ENCODE data around the gene BCL3. TPM values are rescaled to one million over a fixed set of nuclear protein-coding genes. Genes with fewer than 3 reads are reported as not detected.
A peak's percentile ranks its signal among the peaks of the same experiment; 100 is the strongest.

The BCL3 gene
- total and polyA plus RNA-seq, 2 of the 4 experiments (the other 2 are of a cell fraction) = 1.6 to 26.0 TPM

GRCh38 chr19:44753932-44754749 lies 5.6 kb downstream of the BCL3 start:
- WGBS, 2 experiments (ENCODE audit: extremely low coverage in 2 of 2, insufficient read length in 1 of 2) = 0% methylated on average over 1 of the region's 33 CpGs; no CpG with 5 or more reads in 1 of the 2 experiments
- no TSS peak for BruUV-seq (replicated peaks)
- Histone ChIP-seq H2BK15ac (ENCODE audit: low read depth, low read length) (peak overlapping the region; percentile 86; the same call in 2 of the 3 replicates), H3K18ac (ENCODE audit: low read depth, low read length) (peak overlapping the region; percentile 78), H3K9ac (ENCODE audit: low read depth, low read length) (peak overlapping the region; percentile 66), H3K56ac (ENCODE audit: extremely low read depth, insufficient read depth, low read length) (peak overlapping the region; percentile 92), H4K91ac (ENCODE audit: insufficient read depth, low read depth, low read length) (peak overlapping the region; percentile 96), H2AK9ac (replicated peaks; ENCODE audit: low read depth, low read length, poor library complexity) (peak overlapping the region; percentile 97), H2BK5ac (ENCODE audit: low read depth, low read length, poor library complexity, severe bottlenecking) (peak overlapping the region; percentile 80), H3K9me3 (ENCODE audit: control insufficient read depth, insufficient read depth, low read length) (no peaks in the 10 kb centered on the region), H3K4ac (ENCODE audit: low read depth, low read length) (peak overlapping the region; percentile 98), H3K36me3 (ENCODE audit: control insufficient read depth, insufficient read depth, low read length) (peaks cover 56% of the 10 kb centered on the region), H4K20me1 (ENCODE audit: insufficient read depth, low read length) (peaks cover 36% of the 10 kb centered on the region), H3K79me1 (ENCODE audit: low read depth in 1 of 2, low read length in 2 of 2) (peaks cover 31 to 80% of the 10 kb centered on the region in 2 experiments), H2AFZ (replicated peaks; ENCODE audit: low read length, poor library complexity) (peak overlapping the region; percentile 78), H3K4me3 (ENCODE audit: insufficient read depth, low read depth, low read length) (peak overlapping the region; percentile 38), H3K27ac (ENCODE audit: insufficient read depth, low read length) (peak overlapping the region; percentile 85), H3K14ac (replicated peaks; ENCODE audit: low read depth, low read length) (peak overlapping the region; percentile 97), H3K23ac (ENCODE audit: low read depth, low read length) (peak overlapping the region; percentile 99), H3K9me1 (ENCODE audit: insufficient read depth, low read length) (peaks cover 16% of the 10 kb centered on the region), H3K4me2 (ENCODE audit: low read depth, low read length) (peak overlapping the region; percentile 85), H4K5ac (ENCODE audit: low read depth, low read length) (peak overlapping the region; percentile 73), H2BK20ac (ENCODE audit: low read depth, low read length) (peak overlapping the region; percentile 94), H4K8ac (ENCODE audit: low read depth in 2 of 2, low read length in 2 of 2) (peak overlapping the region; percentile 92 to 97), H3K27me3 (ENCODE audit: control insufficient read depth, insufficient read depth, low read length) (no peaks in the 10 kb centered on the region), H2AK5ac (ENCODE audit: low read depth, low read length) (peak overlapping the region; percentile 98), H2BK120ac (ENCODE audit: low read depth, low read length) (peak overlapping the region; percentile 98), H3K4me1 (ENCODE audit: control insufficient read depth, insufficient read depth, low read length) (peaks cover 57% of the 10 kb centered on the region)
- intact Hi-C loops (cut with micrococcal nuclease) = no loop called here
- ChIA-PET POLR2A (ENCODE audit: unreplicated experiment) (interaction anchor here (0.6 to 0.9 kb wide), 3 partner anchors 30 to 38 kb away, joined by 3 to 8 read pairs (median 3); no protein-coding TSS in a partner anchor), CTCF (no interaction called here)
- ATAC-seq (ENCODE audit: low read depth) (peak; percentile 38), DNase-seq (peak; percentile 77)
- TF ChIP-seq CEBPB (IDR thresholded peaks at IDR 0.05; ENCODE audit: low read depth, low read length) = no peak
- TF ChIP-seq MAZ (IDR thresholded peaks at IDR 0.05; ENCODE audit: borderline replicate concordance, low read depth, low read length) = peak; percentile 55; the same call in 1 of the 2 replicates
- in situ Hi-C loops (cut with MboI; ENCODE audit: low sequenced_read_pairs) = no loop called here
- dilution Hi-C loops (cut with HindIII; ENCODE audit: low sequenced_read_pairs, unreplicated experiment) = no loop called here
